ENCODE data around the gene COL7A1. TPM values are rescaled to one million over a fixed set of nuclear protein-coding genes. Genes with fewer than 3 reads are reported as not detected.
A peak's percentile ranks its signal among the peaks of the same experiment; 100 is the strongest.

Gene COL7A1
- total RNA-seq, 1 experiment from 2014 or later, result 22.9 TPM

DNA sequence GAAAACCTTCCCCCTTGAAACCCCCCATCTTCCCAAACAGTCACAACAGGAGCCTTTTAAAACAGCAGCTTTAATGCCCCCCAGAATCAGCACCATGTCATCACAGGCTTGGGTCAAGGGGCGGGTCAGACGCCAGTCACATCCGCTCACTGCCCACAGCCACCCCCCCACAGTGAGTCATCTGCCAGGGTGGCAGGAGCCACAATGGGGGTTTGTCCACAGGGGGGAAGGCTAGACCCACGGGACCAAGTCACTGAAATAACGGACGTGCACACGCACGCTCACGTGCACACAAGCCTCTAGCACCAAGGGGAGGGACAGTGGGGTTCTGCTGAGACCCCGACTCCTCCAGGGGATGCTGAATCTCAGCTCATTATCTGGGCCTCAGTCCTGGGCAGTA, 31.1 kb downstream of the COL7A1 start:
- H3K9ac ChIP-seq (ENCODE audit: extremely low read depth, insufficient read length, low read length), result no peak overlapping the region
- DNase-seq, result no peak
- H4K91ac ChIP-seq (ENCODE audit: insufficient read length, low read depth, low read length), result no peak overlapping the region
- H3K27ac ChIP-seq (ENCODE audit: insufficient read length, low read depth, low read length), result no peak overlapping the region
- H2BK12ac ChIP-seq (ENCODE audit: insufficient read length, low read depth, low read length), result no peak overlapping the region
- H4K5ac ChIP-seq (ENCODE audit: insufficient read length, low read depth, low read length), result no peak overlapping the region
- H3K14ac ChIP-seq (ENCODE audit: insufficient read depth, low read length), result no peak overlapping the region
- no peak overlapping the region for H3K56ac ChIP-seq (ENCODE audit: insufficient read length, low read depth, low read length)
- no peak overlapping the region for H4K8ac ChIP-seq (replicated peaks; ENCODE audit: insufficient read length, low read depth, low read length)
- no peak overlapping the region for H3K4me2 ChIP-seq (ENCODE audit: insufficient read depth, insufficient read length, low read length)
- H2BK120ac ChIP-seq (ENCODE audit: low read depth, low read length, poor library complexity, severe bottlenecking), result no peak overlapping the region
- no peak overlapping the region for H2AK5ac ChIP-seq (ENCODE audit: insufficient read length, low read length)
- no peaks in the 10 kb centered on the region; a peak in 1 of 5 replicates for H3K9me3 Mint-ChIP-seq
- TF ChIP-seq CTCF (conservative IDR thresholded peaks at IDR 0.05), result no peak
- no peak overlapping the region for H2BK5ac ChIP-seq (ENCODE audit: insufficient read length, low read length)
- no peaks in the 10 kb centered on the region for H3K23me2 ChIP-seq (ENCODE audit: insufficient read length, low read depth, low read length, poor library complexity, severe bottlenecking)
- no peak overlapping the region for H2BK20ac ChIP-seq (ENCODE audit: low read depth, low read length, poor library complexity, severe bottlenecking)
- H3K4ac ChIP-seq (ENCODE audit: low read depth, low read length), result no peak overlapping the region
- peaks cover 2% of the 10 kb centered on the region; the same call in 1 of the 2 replicates for H3K27me3 Mint-ChIP-seq (ENCODE audit: low read depth)
- no CpG with 5 or more reads among the region's 10 CpGs for WGBS (ENCODE audit: extremely low coverage, insufficient read length, low lambda C conversion rate)
- H3K79me2 ChIP-seq (ENCODE audit: insufficient read depth, low read length), result no peaks in the 10 kb centered on the region
- no peak overlapping the region for H2BK15ac ChIP-seq (ENCODE audit: low read depth, low read length)
- H3K79me1 ChIP-seq (ENCODE audit: insufficient read depth, low read depth, low read length, poor library complexity, severe bottlenecking), result no peaks in the 10 kb centered on the region
- peak overlapping the region in 2 of 3 experiments; percentile 68 to 76; a peak in 4 of 7 replicates for H3K27ac Mint-ChIP-seq
- H3K4me1 ChIP-seq (ENCODE audit: insufficient read depth, low read length), result peaks cover 6% of the 10 kb centered on the region; the same call in 1 of the 2 replicates
- no peak overlapping the region for H3K23ac ChIP-seq (ENCODE audit: insufficient read length, low read depth, low read length)
- H2AFZ ChIP-seq (ENCODE audit: low read length), result no peak overlapping the region
- no peaks in the 10 kb centered on the region for H3K9me3 ChIP-seq (ENCODE audit: control insufficient read depth, low read depth, low read length)
- no peak overlapping the region; a peak in 1 of 5 replicates for H3K4me3 Mint-ChIP-seq
- H3K27me3 ChIP-seq (ENCODE audit: insufficient read depth, low read length), result no peaks in the 10 kb centered on the region
- H4K20me1 ChIP-seq (ENCODE audit: control insufficient read depth, insufficient read depth, insufficient read length), result no peaks in the 10 kb centered on the region
- H3K36me3 Mint-ChIP-seq (ENCODE audit: insufficient read depth in 1 of 3, low read depth in 3 of 3), result peaks cover 0 to 13% (median 0%) of the 10 kb centered on the region in 3 experiments; a peak in 3 of 7 replicates
- no peak overlapping the region for H3T11ph ChIP-seq (ENCODE audit: low read length)
- no peak overlapping the region for H3K18ac ChIP-seq (ENCODE audit: insufficient read length, low read depth, low read length)
- H3K4me1 Mint-ChIP-seq, result peaks cover 33 to 42% of the 10 kb centered on the region in 2 experiments

Data from H9 (cell line).